ENCODE data around the gene FAM83B.

GRCh38 chr6:54881067-54881730 is 34.6 kb downstream of the FAM83B start:
- no peak for TF ChIP-seq POLR2A (IDR thresholded peaks at IDR 0.05)
- TF ChIP-seq, protein P1, sequence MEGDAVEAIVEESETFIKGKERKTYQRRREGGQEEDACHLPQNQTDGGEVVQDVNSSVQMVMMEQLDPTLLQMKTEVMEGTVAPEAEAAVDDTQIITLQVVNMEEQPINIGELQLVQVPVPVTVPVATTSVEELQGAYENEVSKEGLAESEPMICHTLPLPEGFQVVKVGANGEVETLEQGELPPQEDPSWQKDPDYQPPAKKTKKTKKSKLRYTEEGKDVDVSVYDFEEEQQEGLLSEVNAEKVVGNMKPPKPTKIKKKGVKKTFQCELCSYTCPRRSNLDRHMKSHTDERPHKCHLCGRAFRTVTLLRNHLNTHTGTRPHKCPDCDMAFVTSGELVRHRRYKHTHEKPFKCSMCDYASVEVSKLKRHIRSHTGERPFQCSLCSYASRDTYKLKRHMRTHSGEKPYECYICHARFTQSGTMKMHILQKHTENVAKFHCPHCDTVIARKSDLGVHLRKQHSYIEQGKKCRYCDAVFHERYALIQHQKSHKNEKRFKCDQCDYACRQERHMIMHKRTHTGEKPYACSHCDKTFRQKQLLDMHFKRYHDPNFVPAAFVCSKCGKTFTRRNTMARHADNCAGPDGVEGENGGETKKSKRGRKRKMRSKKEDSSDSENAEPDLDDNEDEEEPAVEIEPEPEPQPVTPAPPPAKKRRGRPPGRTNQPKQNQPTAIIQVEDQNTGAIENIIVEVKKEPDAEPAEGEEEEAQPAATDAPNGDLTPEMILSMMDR (IDR thresholded peaks at IDR 0.05): no peak

Measured in esophagus squamous epithelium (tissue), 4 donors.